HG03575 (cell line): ENCODE data around the gene ABCC5.

ENCODE experiments used
- ATAC-seq: cut with Tn5 transposase; IDR thresholded peaks from one replicate; pipeline ENCODE4 v1.9.1; 2021; ENCODE audit not compliant: unreplicated experiment, insufficient number of reproducible peaks, low FRiP score; ENCODE audit errors: extremely low read depth

Gene ABCC5

GRCh38 chr3:183984749-183985729 lies 32.6 kb downstream of the ABCC5 start:
- no peak for ATAC-seq

DNA sequence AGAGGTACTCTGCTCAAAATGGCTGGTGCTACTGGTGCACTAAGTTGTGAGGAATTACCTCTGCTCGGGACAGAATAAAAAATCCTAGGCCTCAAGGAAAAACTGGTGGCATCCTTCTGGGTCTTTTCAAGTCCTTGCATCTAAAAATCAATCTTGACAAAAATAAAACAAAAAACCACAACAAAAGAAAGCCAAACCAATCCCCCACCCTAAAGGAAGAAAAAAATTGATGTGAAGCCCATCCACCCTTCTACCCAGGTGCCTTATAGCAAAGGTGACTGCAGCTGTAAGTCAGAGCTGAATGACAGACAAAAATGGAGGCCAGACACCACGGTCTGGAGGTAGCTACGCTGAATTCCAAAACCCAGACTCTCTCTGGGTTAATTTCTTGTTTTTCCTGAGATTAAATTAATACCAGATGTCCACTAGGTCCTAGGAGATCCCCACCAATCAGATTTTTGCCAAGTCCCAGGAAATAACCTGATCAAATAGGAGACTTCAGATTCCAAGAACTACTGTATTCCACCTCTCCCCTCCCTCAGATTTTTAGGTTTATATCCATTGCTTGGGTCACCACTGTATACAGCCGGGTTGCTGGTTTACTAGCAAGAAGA lies 33.5 kb downstream of the ABCC5 start:
- ATAC-seq, result no peak

GRCh38 chr3:183981990-183982644 lies 35.6 kb downstream of the ABCC5 start:
- ATAC-seq, result no peak

GRCh38 chr3:183980403-183980802 lies 37.3 kb downstream of the ABCC5 start:
- no peak for ATAC-seq

- no peak for ATAC-seq
Observed at GRCh38 chr3:183975981-183976662, 41.6 kb downstream of the ABCC5 start.

DNA sequence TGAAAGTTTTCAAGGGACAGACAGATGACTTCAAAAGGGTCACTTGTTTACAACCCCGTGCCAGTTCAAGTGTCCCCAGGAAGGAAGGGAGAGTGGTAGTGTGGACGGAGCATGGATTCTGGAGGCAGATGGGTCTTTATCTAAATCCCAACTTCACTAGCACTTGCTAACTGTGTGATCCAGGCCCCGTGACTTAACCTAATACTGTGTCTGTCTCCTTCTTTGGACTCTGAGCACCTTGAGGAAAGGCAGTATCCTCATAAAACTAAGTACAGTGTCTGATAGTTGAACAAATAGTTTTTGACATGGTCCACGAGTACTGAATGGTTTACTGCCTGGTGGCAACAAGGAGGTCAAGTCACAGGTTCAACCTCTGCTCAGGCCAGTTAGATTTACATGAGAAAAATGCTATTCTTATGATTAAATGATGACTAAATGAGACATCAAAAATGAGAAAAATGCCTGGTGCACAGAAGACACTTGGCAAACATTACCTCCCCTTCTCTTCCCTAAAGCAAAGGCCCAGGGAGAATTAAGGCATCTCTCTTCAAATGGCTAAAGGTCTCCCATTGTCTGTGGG lies 48.9 kb downstream of the ABCC5 start:
- no peak for ATAC-seq

DNA sequence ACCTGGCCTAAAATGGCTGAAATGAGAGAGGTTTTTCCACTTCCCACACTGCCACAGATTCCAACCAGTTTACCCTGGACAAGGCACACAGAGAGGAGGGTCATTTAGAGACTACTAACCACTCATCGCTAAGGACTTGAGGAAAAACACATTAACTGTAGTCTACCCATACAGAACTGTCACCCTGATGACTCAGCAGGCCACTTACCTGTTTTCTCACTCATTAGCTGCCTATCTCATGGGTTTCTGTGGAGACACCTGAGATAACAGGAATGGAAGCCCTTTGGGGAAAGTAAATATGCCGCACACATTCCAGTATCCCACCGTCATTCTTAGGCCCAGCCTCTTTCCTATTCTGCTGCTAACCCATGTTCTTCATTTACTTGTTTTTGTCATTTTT lies 50.0 kb downstream of the ABCC5 start:
- no peak for ATAC-seq

DNA sequence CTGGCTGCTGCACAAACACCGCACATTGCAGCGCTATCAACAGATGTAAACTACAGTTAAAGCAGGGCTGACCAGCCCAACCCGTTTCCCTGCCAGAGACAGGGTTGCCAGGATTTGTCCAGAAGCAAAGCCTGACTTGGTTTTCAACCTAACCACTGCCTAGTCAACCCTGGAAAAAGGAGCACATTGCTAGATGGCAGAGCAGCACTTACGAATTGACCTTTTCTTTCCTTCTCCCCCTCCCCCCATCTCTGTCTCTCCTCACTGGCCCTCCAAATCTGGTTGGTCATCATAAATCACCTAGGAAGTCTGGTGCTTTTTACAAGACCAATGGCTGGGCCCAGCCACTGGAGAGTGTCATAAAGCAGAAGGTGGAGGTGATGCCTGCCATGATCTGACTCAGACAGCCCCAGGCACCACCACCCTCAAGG lies 51.3 kb downstream of the ABCC5 start:
- ATAC-seq, result no peak

DNA sequence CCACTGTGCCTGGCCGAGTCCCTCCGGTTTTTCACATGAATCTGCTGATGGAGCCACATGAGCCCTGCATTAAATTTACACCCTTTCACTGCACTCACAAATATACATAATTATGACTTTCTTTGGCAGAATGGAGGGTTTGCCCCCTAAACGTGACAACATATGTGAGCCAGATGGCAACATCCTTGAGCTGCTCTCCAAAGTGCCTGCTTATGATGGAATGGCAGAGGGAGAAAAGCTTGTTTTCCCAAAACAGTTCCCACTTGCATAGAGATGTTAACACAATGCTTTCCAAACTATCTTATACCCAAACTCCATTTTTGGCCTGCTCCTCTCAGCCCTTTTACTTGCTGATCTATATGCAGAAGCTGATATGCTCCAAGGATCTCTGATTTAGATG lies 54.9 kb downstream of the ABCC5 start:
- ATAC-seq, result no peak

DNA sequence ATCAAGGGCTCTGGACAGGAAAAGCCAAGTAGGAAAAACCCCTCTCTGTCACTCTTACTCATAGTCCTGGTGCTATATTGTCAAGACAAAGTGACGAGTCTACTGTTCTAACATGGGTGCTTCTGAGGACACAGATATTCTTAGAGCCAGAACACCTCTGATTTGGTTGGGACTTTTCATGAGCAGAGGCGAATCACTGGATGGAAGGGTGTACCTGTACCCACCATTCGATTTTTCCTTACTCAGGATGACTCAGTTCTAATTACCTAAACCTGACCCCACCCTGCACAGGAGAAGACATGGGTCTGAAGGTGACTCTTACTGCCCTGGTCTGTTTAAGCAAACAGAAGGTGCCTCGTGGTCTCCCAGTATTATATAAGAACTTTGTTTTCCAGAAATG lies 58.5 kb downstream of the ABCC5 start:
- ATAC-seq, result no peak

GRCh38 chr3:183958775-183959174 lies 58.9 kb downstream of the ABCC5 start:
- ATAC-seq, result no peak

DNA sequence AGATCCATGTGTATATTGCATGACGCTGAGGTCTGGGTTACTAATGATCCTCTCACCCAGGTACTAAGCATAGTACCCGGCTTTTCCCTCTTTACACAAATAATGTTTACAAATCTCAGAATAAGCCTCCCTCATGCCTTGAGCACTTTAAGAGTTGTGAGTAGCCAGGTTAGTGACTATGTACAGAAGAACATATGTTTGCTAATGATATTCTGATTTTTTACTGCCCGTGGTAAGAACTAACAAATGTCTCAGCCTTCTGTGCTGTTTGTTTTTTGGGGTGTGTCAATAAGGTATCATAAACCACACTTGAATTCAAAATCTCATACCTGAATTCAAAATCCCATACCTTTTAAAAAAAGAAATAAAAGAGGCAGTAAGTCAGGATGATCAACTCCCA lies 59.5 kb downstream of the ABCC5 start:
- no peak for ATAC-seq

GRCh38 chr3:183954875-183955274 lies 62.8 kb downstream of the ABCC5 start:
- no peak for ATAC-seq

GRCh38 chr3:183953471-183954070 lies 64.1 kb downstream of the ABCC5 start:
- no peak for ATAC-seq

DNA sequence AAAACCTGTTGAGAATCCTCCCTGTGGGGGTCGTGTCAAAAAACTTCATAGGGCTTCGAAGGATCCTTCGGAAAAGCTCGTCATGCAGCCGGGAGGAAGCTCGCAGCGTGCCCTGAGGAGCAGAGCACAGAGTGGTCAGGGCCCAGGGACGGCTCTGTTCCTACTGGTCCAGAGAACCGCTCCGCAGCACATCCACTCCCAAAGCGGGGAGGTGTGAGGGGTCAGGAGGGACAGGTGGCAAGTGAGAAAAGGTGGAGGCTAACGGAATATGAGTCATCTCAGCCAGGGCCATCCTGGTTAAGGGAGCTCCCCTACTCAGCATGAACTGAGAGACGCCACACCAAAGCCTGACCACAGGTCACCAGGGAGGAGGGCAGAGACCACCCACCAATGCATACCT lies 66.2 kb downstream of the ABCC5 start:
- ATAC-seq, result no peak

GRCh38 chr3:183949690-183950089 lies 68.0 kb downstream of the ABCC5 start:
- no peak for ATAC-seq

DNA sequence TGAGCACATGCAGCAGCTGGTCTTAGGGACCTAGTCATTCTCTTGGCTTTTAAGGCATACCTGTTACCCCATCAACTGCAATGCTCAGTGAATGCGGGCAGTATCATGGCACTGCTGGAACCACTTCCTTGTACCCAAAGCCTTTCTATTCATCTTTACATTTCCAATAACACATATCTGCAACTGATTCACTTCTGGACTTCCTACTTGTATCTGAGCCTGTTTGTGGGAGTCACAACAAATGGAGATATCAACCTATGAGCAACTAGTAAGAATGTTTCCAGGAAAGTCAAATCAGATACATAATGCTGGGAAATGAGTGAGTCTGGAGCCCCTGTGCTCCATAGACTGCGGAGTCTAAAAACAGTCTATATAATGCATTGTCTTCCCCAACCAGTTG lies 71.6 kb downstream of the ABCC5 start:
- no peak for ATAC-seq

- ATAC-seq, result no peak
Observed at GRCh38 chr3:183944775-183945174, 72.9 kb downstream of the ABCC5 start.

DNA sequence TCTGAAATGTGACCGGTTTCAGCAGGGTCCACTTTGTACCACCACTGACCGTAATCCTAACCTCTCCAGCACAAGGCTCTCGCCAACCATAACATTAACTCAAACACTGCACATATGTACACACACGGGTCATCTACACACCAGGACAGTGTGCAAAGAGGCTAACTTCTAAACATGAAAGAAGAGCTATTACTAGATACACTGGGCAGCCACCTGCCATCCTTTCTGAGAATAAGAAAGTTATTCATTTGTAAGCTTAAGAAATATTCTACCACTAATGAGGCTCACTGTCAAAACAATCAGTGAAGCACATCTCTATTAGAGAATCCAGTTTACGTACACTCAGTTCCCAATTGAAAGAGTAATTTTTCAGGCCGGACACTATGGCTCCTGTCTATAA lies 73.9 kb downstream of the ABCC5 start:
- ATAC-seq, result no peak
